HCT116 (cell line): ENCODE results near the gene ALK. TPM values are rescaled to one million over a fixed set of nuclear protein-coding genes. Genes with fewer than 3 reads are reported as not detected.

ENCODE experiments used
- ATAC-seq: fragments of 200-7000 bp; cut with Tn5 transposase; 2 replicates; pipeline ENCODE4 v1.9.1; 2020; ENCODE audit warnings: mild to moderate bottlenecking, moderate library complexity
- BruUV-seq: library from RNA; stranded (reverse); fragments of 400-500 nt; replicated peaks from 2 replicates; lab custom pipeline; 2021; lab: Mats Ljungman, UMichigan
- CTCF ChIA-PET: fragments of 300-600 bp; sonication (Branson Sonifier 250); formaldehyde crosslinking; loops from one replicate; lab custom pipeline; 2021; ENCODE audit warnings: antibody characterized with exemption; lab: Charles Lee
- POLR2A ChIA-PET: fragments of 300-600, 350-600 bp; sonication (Branson Sonifier 250); formaldehyde crosslinking; loops from one replicate; lab custom pipeline; 2021; ENCODE audit warnings: antibody characterized with exemption; lab: Charles Lee
- RAD21 ChIA-PET, 2 experiments: fragments of 300-600 bp; sonication (Branson Sonifier 250); formaldehyde crosslinking; loops; one replicate each; lab custom pipeline; 2023; ENCODE audit warnings: low total read pairs in 2 of 2; ENCODE audit not compliant: uncharacterized antibody in 2 of 2, unreplicated experiment in 2 of 2, low non-redundant PET in 1 of 2; lab: Charles Lee
- DNase-seq: peaks from one replicate; pipeline ENCODE4 v3.0.0-alpha.2; 2010; ENCODE audit warnings: low read depth, low spot score
- H2AFZ ChIP-seq: fragments of 200-600 bp; shearing (Covaris generic), sonication (generic); 2 replicates; pipeline ENCODE4 v1.6.1; 2017; ENCODE audit warnings: low read depth, mixed run types, mixed read lengths, antibody characterized with exemption, low read length; ENCODE audit not compliant: poor library complexity, severe bottlenecking
- H3K27ac ChIP-seq: 2 replicates; pipeline ENCODE4 v1.5.1; 2012; ENCODE audit warnings: low read depth, low read length
- H3K27me3 ChIP-seq: fragments of 200-600 bp; sonication (generic); 2 replicates; pipeline ENCODE4 v1.6.1; 2016; ENCODE audit warnings: mixed run types, low read length, mixed read lengths; ENCODE audit not compliant: insufficient read depth
- H3K36me3 ChIP-seq, 2 experiments: fragments of 200-500 bp in 1 of 2; fragments of 200-600 bp in 1 of 2; sonication (Bioruptor generic) in 1 of 2; sonication (generic) in 1 of 2; 2 replicates each; pipeline versions ENCODE4 v1.5.1 to v1.6.1; 2014 to 2016; ENCODE audit warnings: low read length in 2 of 2, inconsistent platforms in 1 of 2, mixed read lengths in 1 of 2, mixed run types in 1 of 2; ENCODE audit not compliant: insufficient read depth in 2 of 2, control insufficient read depth in 1 of 2
- H3K4me1 ChIP-seq, 2 experiments: fragments of 200-600 bp in 1 of 2; sonication (generic) in 1 of 2; 2 replicates each; pipeline versions ENCODE4 v1.5.1 to v1.6.1; 2012 to 2017; ENCODE audit warnings: low read length in 2 of 2, inconsistent platforms in 1 of 2, mild to moderate bottlenecking in 1 of 2, mixed read lengths in 1 of 2, mixed run types in 1 of 2, moderate library complexity in 1 of 2; ENCODE audit not compliant: insufficient read depth in 2 of 2, control insufficient read depth in 1 of 2
- H3K4me2 ChIP-seq: fragments of 200-600 bp; sonication (generic); 2 replicates; pipeline ENCODE4 v1.6.1; 2017; ENCODE audit warnings: mixed run types, low read length, mixed read lengths
- H3K4me3 ChIP-seq, 2 experiments: fragments of 200-600 bp in 1 of 2; sonication (generic) in 1 of 2; replicated peaks in 1 of 2; 2 replicates each; pipeline ENCODE4 v1.5.1; 2011 to 2016; ENCODE audit warnings: low read length in 2 of 2, control low read depth in 1 of 2, low read depth in 1 of 2, mild to moderate bottlenecking in 1 of 2, mixed read lengths in 1 of 2, mixed run types in 1 of 2
- H3K79me2 ChIP-seq: fragments of 200-600 bp; sonication (generic); 2 replicates; pipeline ENCODE4 v1.6.1; 2017; ENCODE audit warnings: mild to moderate bottlenecking, mixed run types, low read length, moderate library complexity, mixed read lengths; ENCODE audit not compliant: insufficient read depth
- H3K9ac ChIP-seq: fragments of 200-600 bp; sonication (generic); 2 replicates; pipeline ENCODE4 v1.6.1; 2016; ENCODE audit warnings: low read length, mixed read lengths
- H3K9me2 ChIP-seq: fragments of 200-600 bp; sonication (generic), shearing (Covaris generic); 2 replicates; pipeline ENCODE4 v1.6.1; 2017; ENCODE audit warnings: mixed run types, mild to moderate bottlenecking, moderate library complexity; ENCODE audit not compliant: insufficient read depth
- H3K9me3 ChIP-seq, 2 experiments: fragments of 200-500 bp in 1 of 2; fragments of 200-600 bp in 1 of 2; sonication (Bioruptor generic) in 1 of 2; sonication (generic) in 1 of 2; 2 replicates each; pipeline ENCODE4 v1.6.1; 2014 to 2017; ENCODE audit warnings: low read length in 2 of 2, mixed read lengths in 2 of 2, inconsistent platforms in 1 of 2, low read depth in 1 of 2, mild to moderate bottlenecking in 1 of 2, mixed run types in 1 of 2, moderate library complexity in 1 of 2; ENCODE audit not compliant: control insufficient read depth in 1 of 2, insufficient read depth in 1 of 2
- H4K20me1 ChIP-seq: fragments of 200-600 bp; sonication (generic), shearing (Covaris generic); 2 replicates; pipeline ENCODE4 v1.6.1; 2017; ENCODE audit warnings: mixed run types, mild to moderate bottlenecking, moderate library complexity; ENCODE audit not compliant: insufficient read depth
- CBX3 ChIP-seq: IDR thresholded peaks from 2 replicates; pipeline ENCODE4 v1.6.1; 2012; ENCODE audit warnings: low read depth
- CEBPB ChIP-seq: IDR thresholded peaks from 2 replicates; pipeline ENCODE4 v1.6.1; 2012; ENCODE audit warnings: low read depth
- EZH2 ChIP-seq: fragments of 200-600 bp; sonication (generic); IDR thresholded peaks from 2 replicates; pipeline ENCODE4 v1.6.1; 2017; ENCODE audit warnings: antibody characterized with exemption, mixed run types
- EZH2phosphoT487 ChIP-seq: fragments of 200-600 bp; IDR thresholded peaks from 2 replicates; pipeline ENCODE4 v1.6.1; 2018; ENCODE audit warnings: antibody characterized with exemption, borderline replicate concordance
- FOSL1 ChIP-seq: IDR thresholded peaks from 2 replicates; pipeline ENCODE4 v1.6.1; 2012; ENCODE audit warnings: low read depth
- JUND ChIP-seq: IDR thresholded peaks from 2 replicates; pipeline ENCODE4 v1.6.1; 2012
- POLR2A ChIP-seq: IDR thresholded peaks from 2 replicates; pipeline ENCODE4 v1.7.0; 2011; ENCODE audit warnings: borderline replicate concordance; ENCODE audit not compliant: insufficient read depth, insufficient read length; ENCODE audit errors: extremely low read depth
- POLR2AphosphoS5 ChIP-seq: IDR thresholded peaks from 2 replicates; pipeline ENCODE4 v1.6.1; 2011; ENCODE audit warnings: mild to moderate bottlenecking, low read depth, low read length, moderate library complexity
- RAD21 ChIP-seq: IDR thresholded peaks from 2 replicates; pipeline ENCODE4 v1.6.1; 2012; ENCODE audit warnings: low read depth, mild to moderate bottlenecking
- SP1 ChIP-seq: IDR thresholded peaks from 2 replicates; pipeline ENCODE4 v1.6.1; 2012; ENCODE audit warnings: low read depth
- TCF7L2 ChIP-seq: IDR thresholded peaks from 2 replicates; pipeline ENCODE4 v1.7.0; 2011; ENCODE audit warnings: borderline replicate concordance, inconsistent platforms; ENCODE audit not compliant: insufficient read depth, insufficient read length; ENCODE audit errors: extremely low read depth
- YY1 ChIP-seq: IDR thresholded peaks from 2 replicates; pipeline ENCODE4 v1.6.1; 2011; ENCODE audit warnings: low read length, low read depth, moderate library complexity, mild to moderate bottlenecking; ENCODE audit not compliant: insufficient replicate concordance; ENCODE audit errors: extremely low read depth
- ZNF274 ChIP-seq: fragments of 200-500 bp; sonication (Bioruptor generic); IDR thresholded peaks from 2 replicates; pipeline ENCODE4 v1.6.1; 2014; ENCODE audit warnings: mild to moderate bottlenecking, low read depth, low read length, inconsistent platforms
- intact Hi-C: fragments of 100-400 bp; cut with micrococcal nuclease; formaldehyde crosslinking; loops from 2 replicates; pipeline ENCODE4 v1.10.0; 2022
- total RNA-seq: library from RNA; stranded (reverse); gene quantifications from one replicate; pipeline ENCODE4 v1.2.1, GENCODE V29; 2021; ENCODE audit not compliant: unreplicated experiment
- TF ChIP-seq, protein P1 (sequence below): IDR thresholded peaks from 2 replicates; pipeline ENCODE4 v1.6.1; 2012; ENCODE audit warnings: low read depth
- TF ChIP-seq, protein P2 (sequence below), 3 experiments: fragments of 200-600 bp in 1 of 3; sonication (generic) in 1 of 3; IDR thresholded peaks in 2 of 3; conservative IDR thresholded peaks in 1 of 3; 2 replicates each; pipeline ENCODE4 v1.5.1; 2012 to 2017; ENCODE audit warnings: low read depth in 2 of 3, low read length in 2 of 3, antibody characterized with exemption in 1 of 3, borderline replicate concordance in 1 of 3, control low read depth in 1 of 3, mild to moderate bottlenecking in 1 of 3, mixed read lengths in 1 of 3, mixed run types in 1 of 3, moderate library complexity in 1 of 3; ENCODE audit not compliant: insufficient read depth in 1 of 3

The ALK gene
- total RNA-seq, 1 experiment from 2014 or later: not detected

DNA sequence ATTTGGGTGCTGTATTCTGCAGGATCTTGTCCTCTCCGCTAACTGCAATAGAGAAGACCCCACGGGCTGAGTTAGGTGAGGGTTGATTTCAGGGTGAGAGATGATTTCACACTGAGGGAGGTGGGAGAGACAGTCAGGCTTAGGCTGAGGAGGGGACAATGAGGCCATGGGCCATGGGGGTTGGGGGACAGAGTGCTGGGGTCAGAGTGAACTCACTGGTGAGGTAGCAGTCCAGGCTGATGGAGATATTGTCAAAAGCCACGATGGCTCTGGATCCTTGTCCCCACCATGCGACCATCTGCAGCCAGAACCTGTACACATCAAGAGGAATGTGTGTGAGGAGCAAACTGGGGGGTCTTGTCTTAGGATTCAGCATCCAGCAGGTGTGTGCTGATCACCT lies 646.2 kb downstream of the ALK start:
- no peak overlapping the region for H2AFZ ChIP-seq
- H3K4me1 ChIP-seq: no peaks in the 10 kb centered on the region
- CTCF ChIA-PET: no interaction called here
- H3K9me3 ChIP-seq: no peaks in the 10 kb centered on the region
- H3K9ac ChIP-seq: no peak overlapping the region
- H3K36me3 ChIP-seq: no peaks in the 10 kb centered on the region
- H3K27ac ChIP-seq: no peak overlapping the region
- no peak overlapping the region for H3K4me3 ChIP-seq
- ATAC-seq (no peak), DNase-seq (no peak)
- POLR2A ChIA-PET: no interaction called here
- intact Hi-C loops: no loop called here
- TF ChIP-seq, protein P1, sequence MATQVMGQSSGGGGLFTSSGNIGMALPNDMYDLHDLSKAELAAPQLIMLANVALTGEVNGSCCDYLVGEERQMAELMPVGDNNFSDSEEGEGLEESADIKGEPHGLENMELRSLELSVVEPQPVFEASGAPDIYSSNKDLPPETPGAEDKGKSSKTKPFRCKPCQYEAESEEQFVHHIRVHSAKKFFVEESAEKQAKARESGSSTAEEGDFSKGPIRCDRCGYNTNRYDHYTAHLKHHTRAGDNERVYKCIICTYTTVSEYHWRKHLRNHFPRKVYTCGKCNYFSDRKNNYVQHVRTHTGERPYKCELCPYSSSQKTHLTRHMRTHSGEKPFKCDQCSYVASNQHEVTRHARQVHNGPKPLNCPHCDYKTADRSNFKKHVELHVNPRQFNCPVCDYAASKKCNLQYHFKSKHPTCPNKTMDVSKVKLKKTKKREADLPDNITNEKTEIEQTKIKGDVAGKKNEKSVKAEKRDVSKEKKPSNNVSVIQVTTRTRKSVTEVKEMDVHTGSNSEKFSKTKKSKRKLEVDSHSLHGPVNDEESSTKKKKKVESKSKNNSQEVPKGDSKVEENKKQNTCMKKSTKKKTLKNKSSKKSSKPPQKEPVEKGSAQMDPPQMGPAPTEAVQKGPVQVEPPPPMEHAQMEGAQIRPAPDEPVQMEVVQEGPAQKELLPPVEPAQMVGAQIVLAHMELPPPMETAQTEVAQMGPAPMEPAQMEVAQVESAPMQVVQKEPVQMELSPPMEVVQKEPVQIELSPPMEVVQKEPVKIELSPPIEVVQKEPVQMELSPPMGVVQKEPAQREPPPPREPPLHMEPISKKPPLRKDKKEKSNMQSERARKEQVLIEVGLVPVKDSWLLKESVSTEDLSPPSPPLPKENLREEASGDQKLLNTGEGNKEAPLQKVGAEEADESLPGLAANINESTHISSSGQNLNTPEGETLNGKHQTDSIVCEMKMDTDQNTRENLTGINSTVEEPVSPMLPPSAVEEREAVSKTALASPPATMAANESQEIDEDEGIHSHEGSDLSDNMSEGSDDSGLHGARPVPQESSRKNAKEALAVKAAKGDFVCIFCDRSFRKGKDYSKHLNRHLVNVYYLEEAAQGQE: no peak
- no TSS peak for BruUV-seq
- no peaks in the 10 kb centered on the region for H3K79me2 ChIP-seq
- peaks cover 58% of the 10 kb centered on the region for H3K27me3 ChIP-seq
- H3K4me2 ChIP-seq: no peak overlapping the region
- H4K20me1 ChIP-seq: no peaks in the 10 kb centered on the region
- RAD21 ChIA-PET: no interaction called here
- H3K9me2 ChIP-seq: no peaks in the 10 kb centered on the region

DNA sequence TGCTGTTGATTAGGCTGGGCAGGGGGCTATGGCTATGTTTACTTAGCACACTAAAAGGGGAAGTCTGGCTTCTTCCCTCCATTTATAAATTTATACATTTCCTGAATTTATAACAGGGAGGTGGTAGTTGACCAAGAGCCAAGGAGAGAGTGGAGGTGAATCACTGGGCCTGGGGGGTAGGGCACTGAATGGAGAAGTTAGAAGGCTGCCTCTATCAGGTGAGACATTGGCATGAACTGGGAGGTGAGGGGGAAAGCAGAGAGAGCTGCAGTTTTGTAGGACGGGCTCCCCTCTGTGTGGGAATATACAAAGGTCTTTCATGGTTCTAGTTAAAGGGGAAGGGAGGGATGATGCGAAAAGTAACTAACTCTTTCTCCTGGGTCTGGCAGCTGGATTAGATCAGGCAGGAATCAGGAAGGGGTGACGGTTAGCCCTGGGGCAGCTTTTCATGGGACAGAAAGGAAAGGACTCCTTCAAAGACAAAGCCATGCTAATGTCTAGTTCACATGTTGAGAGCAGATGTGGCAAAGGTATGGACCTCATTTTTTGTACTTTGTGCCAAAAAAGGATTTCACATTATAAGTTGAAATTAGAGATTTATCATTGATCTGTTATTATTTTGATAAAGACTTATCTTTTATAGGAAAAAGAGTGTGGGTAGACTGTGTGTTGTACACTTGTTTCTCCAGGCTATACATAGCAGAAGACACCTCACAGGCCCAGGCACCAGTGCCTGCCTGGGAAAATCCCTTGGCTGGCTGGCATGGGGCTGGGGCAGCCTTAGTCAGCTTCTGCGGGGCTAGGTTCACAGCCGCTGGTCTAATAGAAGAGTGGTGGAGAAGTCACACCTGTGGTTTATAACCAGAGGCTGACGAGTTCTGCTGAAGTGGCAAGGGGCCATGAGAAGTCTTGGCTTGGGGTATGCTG lies 647.4 kb downstream of the ALK start:
- Histone ChIP-seq H3K9me3 (no peaks in the 10 kb centered on the region), H3K4me3 (no peak overlapping the region), H3K9me2 (no peaks in the 10 kb centered on the region), H3K4me2 (no peak overlapping the region), H3K9ac (no peak overlapping the region), H3K36me3 (no peaks in the 10 kb centered on the region), H4K20me1 (no peaks in the 10 kb centered on the region)
- no peak for DNase-seq
- BruUV-seq: no TSS peak
- CTCF ChIA-PET: no interaction called here
- TF ChIP-seq EZH2phosphoT487: no peak
- TF ChIP-seq, protein P2, sequence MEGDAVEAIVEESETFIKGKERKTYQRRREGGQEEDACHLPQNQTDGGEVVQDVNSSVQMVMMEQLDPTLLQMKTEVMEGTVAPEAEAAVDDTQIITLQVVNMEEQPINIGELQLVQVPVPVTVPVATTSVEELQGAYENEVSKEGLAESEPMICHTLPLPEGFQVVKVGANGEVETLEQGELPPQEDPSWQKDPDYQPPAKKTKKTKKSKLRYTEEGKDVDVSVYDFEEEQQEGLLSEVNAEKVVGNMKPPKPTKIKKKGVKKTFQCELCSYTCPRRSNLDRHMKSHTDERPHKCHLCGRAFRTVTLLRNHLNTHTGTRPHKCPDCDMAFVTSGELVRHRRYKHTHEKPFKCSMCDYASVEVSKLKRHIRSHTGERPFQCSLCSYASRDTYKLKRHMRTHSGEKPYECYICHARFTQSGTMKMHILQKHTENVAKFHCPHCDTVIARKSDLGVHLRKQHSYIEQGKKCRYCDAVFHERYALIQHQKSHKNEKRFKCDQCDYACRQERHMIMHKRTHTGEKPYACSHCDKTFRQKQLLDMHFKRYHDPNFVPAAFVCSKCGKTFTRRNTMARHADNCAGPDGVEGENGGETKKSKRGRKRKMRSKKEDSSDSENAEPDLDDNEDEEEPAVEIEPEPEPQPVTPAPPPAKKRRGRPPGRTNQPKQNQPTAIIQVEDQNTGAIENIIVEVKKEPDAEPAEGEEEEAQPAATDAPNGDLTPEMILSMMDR (IDR thresholded peaks at IDR 0.05 in 2 of 3, conservative IDR thresholded peaks at IDR 0.05 in 1 of 3; ENCODE audit: borderline replicate concordance in 1 of 3, insufficient read depth in 1 of 3, low read depth in 2 of 3, low read length in 2 of 3): no peak
- no peak for TF ChIP-seq FOSL1
- TF ChIP-seq CEBPB: no peak
- TF ChIP-seq POLR2AphosphoS5: no peak
- no peak for TF ChIP-seq SP1
- TF ChIP-seq POLR2A: no peak
- no peak for TF ChIP-seq EZH2
- TF ChIP-seq JUND: no peak
- TF ChIP-seq TCF7L2: no peak
- no peak for TF ChIP-seq CBX3
- TF ChIP-seq YY1: no peak
- TF ChIP-seq RAD21: no peak
- no peak for TF ChIP-seq ZNF274
- TF ChIP-seq, all 23 proteins: peak for 0
- no peak for ATAC-seq
- intact Hi-C loops: no loop called here
- H3K27ac ChIP-seq: no peak overlapping the region
- peaks cover 57% of the 10 kb centered on the region for H3K27me3 ChIP-seq
- H3K4me1 ChIP-seq: no peaks in the 10 kb centered on the region
- ChIA-PET POLR2A (no interaction called here), RAD21 (no interaction called here)
- no peak overlapping the region for H2AFZ ChIP-seq
- H3K79me2 ChIP-seq: no peaks in the 10 kb centered on the region
